GM11168 (cell line): ENCODE data around the gene CEP164.
"Not testable (repeated sequence)": the region's sequence is repeated elsewhere in the genome, so short reads cannot be mapped to it uniquely, and the experiment has no call there.

ENCODE experiments used
- in situ Hi-C: fragments of 300-500 bp; cut with MboI; formaldehyde crosslinking; loops from one replicate; pipeline ENCODE4 v1.12.0; 2022; ENCODE audit warnings: low sequenced_read_pairs; ENCODE audit not compliant: unreplicated experiment

The CEP164 gene

DNA sequence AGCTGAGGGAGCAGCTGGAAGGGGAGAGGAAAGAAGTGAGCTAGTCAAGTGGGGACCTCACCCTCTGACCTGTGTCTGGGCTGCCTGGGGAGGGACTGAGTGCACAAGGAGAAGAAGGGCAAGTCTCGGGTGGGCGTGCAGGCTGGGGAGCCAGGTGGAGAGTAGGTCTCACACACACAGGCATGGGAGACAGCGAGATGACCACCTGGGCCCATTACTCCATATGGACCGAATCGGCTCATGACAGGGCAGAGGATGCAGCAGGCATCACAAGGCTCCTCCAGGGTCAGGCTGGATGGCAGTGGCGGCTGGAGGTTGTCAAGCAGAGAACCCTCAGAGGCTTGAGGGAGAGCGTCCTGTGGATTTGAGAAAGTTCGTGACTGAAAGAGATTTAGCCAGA, 63.5 kb downstream of the CEP164 start:
- in situ Hi-C loops = no loop called here

DNA sequence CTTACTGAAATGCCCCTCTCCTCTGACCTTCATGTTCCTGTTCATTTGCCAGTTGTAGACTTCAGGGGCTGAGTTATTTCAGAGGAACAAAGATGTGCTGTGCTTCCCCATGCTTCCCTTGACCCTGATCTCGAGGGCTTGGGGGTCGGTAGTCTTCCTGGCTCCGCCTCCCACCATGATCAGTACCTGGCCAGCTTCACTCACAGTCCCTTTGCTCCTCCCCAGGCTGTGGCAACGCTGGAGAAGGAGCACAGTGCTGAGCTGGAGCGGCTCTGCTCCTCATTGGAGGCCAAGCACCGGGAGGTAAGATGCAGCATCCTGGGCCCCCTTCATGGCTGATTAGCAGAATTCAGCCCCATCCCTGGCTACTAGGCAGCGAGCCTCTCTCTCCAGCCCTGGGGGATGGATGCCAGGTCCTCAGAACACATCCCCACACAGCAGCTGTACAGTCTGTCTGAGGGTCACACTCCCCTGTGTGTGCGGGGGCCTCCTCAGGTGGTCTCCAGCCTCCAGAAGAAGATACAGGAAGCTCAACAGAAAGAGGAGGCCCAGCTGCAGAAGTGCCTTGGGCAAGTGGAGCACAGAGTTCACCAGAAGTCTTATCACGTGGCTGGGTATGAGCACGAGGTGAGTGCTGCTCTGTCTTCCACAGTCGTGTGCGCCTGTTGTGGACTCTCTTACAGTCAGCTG, 64.5 kb downstream of the CEP164 start:
- in situ Hi-C loops = no loop called here

DNA sequence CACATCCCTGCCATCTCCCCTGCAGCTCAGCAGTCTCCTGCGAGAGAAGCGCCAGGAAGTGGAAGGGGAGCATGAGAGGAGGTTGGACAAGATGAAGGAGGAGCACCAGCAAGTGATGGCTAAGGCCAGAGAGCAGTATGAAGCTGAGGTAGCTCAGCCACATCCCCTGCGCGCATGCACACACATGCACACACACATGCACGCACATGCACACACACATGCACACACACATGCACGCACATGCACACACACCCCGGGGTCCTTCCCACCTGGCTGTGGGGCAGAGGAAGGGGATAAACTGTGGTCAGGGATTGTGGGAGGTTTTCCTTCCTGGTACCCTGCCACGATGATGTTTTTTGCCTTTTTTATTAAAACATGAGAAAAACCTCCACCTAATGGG, 65.3 kb downstream of the CEP164 start:
- in situ Hi-C loops = no loop called here

DNA sequence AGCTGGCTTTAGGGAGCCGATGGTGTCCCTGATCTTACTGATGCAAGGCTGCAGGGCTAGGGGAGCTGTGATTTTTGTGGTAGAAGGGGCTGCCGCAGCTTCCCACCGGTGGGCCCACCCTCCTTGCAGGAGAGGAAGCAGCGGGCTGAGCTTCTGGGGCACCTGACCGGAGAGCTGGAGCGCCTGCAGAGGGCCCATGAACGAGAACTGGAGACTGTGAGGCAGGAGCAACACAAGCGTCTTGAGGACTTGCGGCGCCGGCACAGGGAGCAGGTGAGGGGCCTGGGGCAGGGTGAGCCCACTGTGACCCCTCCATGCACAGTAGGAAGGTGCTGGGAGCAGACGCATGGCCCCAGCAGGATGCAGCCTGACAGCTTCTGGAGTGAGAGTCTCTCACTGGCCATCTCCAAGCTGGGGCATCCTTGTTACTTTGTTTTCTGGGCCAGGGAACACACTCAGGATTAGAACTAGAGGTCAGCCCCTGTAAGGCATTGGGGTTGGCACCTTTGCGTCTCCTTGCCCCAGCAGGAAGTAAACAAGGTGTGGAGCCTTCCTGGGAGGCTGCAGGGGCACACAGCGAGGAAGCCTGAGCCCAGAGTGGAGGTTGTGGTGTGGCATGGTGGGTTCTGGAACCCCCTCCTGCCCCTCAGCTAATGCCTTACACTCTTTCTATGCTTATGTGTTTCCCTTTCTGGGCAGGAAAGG, 66.7 kb downstream of the CEP164 start:
- in situ Hi-C loops = no loop called here

DNA sequence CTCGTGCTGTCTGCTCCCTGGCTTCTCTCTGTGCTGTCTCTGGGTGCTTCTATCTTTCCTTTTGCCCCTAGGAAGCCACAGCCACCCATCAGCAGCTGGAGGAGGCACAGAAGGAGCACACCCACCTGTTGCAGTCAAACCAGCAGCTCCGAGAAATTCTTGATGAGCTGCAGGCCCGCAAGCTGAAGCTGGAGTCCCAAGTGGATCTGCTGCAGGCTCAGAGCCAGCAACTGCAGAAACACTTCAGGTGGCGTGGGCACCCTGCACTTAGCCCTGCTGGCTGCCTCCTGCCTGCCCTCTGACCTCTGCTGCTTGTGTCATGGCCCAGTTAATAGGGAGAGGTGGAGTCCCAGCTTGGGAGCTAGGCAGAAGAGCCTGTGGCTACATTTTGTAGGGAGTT, 67.8 kb downstream of the CEP164 start:
- in situ Hi-C loops = no loop called here

DNA sequence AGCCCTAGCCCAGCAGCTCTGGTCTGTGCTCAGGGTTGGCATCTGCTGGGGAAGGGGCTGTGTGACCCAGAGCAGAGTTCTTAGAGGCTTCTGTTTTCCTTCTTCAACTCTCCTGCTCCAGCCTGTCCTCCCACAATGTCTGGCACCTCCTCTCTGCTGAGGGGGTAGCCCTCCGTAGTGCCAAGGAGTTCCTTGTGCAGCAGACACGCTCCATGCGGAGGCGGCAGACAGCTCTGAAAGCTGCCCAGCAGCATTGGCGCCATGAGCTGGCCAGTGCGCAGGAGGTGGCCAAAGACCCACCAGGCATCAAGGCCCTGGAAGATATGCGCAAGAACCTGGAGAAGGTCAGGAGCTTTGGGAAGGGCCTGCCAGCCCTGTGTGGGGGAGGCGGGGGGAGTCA, 69.3 kb downstream of the CEP164 start:
- in situ Hi-C loops = no loop called here

DNA sequence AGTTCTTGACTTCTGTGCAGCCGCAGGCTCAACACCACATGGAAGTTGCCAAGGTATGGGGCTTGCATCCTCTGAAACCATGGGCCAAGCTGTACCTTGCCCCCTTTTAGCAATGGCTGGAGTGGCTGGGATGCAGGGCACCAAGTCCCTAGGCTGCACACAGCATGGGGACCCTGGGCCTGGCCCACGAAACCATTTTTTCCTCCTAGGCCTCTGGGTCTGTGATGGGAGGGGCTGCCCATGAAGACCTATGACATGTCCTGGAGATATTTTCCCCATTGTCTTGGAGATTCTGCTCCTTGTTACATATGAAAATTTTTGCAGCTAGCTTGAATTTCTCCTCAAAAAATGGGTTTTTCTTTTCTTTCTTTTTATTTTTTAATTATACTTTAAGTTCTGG, 71.0 kb downstream of the CEP164 start:
- in situ Hi-C loops = not testable (repeated sequence)

DNA sequence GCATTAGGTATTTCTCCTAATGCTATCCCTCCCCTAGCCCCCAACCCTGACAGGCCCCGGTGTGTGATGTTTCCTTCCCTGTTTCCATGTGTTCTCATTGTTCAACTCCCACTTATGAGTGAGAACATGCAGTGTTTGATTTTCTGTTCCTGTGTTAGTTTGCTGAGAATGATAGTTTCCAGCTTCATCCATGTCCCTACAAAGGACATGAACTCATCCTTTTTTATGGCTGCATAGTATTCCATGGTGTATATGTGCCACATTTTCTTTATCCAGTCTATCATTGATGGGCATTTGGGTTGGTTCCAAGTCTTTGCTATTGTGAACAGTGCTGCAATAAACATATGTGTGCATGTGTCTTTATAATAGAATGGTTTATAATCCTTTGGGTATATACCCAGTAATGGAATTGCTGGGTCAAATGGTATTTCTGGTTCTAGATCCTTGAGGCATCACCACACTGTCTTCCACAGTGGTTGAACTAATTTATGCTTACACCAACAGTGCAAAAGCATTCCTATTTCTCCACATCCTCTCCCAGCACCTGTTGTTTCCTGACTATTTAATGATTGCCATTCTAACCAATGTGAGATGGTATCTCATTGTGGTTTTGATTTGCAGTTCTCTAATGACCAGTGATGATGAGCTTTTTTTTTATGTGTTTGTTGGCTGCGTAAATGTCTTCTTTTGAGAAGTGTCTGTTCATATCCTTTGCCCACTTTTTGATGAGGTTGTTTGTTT, 71.6 kb downstream of the CEP164 start:
- in situ Hi-C loops = not testable (repeated sequence)

DNA sequence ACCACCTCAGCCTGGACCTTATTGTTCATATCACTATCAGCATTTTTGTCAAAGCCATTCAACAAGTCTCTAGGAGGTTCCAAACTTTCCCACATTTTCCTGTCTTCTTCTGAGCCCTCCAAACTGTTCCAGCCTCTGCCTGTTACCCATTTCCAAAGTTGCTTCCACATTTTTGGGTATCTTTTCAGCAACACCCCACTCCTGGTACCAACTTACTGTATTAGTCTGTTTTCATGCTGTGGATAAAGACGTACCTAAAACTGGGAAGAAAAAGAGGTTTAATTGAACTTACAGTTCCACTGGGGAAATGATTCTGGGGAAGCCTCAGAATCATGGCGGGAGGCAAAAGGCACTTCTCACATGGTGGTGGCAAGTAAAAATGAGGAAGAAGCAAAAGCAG, 78.2 kb downstream of the CEP164 start:
- in situ Hi-C loops = loop anchor here (25.0 kb wide), 1 partner anchor 656 kb away; no protein-coding TSS in a partner anchor

DNA sequence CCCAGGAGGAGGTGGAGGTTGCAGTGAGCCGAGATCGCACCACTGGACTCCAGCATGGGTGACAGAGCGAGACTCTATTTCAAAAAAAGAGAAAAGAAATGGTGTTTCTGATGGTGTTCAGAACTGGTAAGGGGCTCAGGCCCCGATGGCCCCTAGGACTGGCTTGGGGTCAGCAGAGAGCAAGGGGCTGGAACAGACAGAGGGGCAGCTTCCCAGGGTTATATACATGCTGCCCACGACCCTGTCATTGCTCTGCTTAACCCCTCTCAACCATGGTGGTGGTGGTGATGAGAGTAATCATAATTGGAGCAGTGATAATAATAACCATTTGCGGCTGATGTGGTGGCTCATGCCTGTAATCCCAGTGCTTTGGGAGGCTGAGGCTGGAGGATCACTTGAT, 79.4 kb downstream of the CEP164 start:
- in situ Hi-C loops = loop anchor here (25.0 kb wide), 1 partner anchor 655 kb away; no protein-coding TSS in a partner anchor

DNA sequence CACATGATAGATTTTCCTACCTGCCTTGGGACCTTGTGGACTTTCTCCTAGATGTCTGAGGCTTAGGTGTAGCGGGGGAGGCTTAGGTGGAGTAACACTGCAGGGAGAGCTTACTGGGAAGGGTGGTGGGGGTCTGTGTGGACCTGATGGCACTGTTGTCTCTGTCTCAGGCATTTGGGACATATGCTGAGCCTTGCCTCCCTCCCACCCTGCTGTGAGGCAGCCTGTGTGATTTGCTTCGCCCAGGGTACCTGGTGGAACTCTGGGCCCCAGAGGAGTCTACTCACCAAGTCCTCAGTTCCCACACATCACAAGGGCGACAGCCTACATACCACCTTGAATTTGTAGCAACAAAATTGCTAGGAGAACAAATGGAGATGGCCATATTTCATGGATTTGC, 80.7 kb downstream of the CEP164 start:
- in situ Hi-C loops = loop anchor here (25.0 kb wide), 1 partner anchor 654 kb away; no protein-coding TSS in a partner anchor

DNA sequence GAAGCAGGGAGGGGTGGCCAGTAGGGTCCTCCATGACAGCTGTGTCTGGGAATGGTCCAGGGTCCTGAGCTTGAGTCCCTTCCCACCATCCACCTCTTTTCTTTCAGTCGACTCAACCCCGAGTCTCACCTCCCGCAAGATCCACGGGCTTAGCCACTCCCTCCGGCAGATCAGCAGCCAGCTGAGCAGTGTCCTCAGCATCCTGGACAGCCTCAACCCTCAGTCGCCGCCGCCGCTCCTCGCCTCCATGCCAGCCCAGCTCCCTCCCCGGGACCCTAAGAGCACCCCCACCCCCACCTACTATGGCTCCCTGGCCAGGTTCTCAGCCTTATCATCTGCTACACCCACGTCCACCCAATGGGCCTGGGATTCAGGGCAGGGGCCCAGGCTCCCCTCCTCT, 81.9 kb downstream of the CEP164 start:
- in situ Hi-C loops = loop anchor here (25.0 kb wide), 1 partner anchor 653 kb away; no protein-coding TSS in a partner anchor

DNA sequence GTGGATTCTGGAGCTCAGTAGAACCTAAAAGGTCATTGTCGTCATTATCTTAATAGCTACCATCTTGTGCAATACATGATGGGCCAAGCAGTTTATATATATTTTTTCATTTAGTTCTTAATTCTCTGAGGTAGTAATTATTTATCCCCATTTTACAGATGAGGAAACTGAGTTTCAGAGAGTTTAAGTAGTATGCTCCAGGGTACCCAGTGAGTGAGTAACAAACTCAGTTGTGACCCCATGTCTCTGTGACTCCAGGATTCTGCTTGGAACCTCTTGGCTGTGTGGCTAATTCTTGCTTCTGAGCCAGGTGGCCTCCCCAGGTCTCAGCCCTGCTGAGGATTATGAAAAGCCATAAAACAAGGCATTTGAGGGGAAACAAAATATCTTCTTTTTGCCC, 82.6 kb downstream of the CEP164 start:
- in situ Hi-C loops = loop anchor here (25.0 kb wide), 1 partner anchor 652 kb away; no protein-coding TSS in a partner anchor

DNA sequence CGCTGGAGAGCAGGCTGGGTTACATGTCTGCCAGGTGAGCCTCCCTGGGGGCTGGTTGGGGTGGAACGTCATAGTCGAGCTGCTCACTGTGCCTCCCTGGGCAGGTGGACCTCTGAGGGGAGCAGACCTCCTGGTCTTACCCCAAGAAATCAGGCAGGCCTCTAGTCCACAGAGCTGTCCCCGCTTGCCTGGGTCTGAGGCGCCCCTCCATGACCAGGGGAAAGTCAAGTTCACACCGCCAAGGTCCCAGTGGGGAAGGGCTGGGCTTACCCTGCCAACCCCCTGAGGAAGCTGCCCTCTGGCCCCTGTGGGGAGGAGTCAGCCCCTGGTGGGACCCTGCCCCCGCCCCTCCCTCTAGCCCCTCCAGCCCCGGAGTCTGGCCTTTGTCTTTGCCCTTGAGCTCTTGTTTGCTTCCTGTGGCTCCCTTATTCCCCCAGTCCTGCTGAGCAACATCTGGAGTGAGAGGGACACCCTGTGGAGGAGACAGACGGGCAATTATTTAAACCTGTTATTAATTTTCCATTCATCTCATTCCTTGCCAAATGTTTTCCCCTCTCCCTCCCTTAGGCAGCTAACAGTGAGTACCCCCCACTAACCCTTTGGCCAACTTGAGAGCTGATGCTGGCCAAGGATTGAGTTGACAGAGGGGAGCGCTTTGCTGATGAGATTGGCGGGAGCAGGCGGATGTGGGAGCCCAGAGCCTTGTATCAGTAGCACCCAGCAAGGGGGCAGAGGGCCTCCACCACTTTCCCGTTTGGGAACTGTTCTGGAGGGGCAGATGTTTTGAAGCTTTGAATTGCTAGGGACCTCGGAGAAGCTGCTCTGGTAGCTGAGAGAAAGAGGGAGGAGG, 83.4 kb downstream of the CEP164 start:
- in situ Hi-C loops = loop anchor here (25.0 kb wide), 1 partner anchor 651 kb away; no protein-coding TSS in a partner anchor

DNA sequence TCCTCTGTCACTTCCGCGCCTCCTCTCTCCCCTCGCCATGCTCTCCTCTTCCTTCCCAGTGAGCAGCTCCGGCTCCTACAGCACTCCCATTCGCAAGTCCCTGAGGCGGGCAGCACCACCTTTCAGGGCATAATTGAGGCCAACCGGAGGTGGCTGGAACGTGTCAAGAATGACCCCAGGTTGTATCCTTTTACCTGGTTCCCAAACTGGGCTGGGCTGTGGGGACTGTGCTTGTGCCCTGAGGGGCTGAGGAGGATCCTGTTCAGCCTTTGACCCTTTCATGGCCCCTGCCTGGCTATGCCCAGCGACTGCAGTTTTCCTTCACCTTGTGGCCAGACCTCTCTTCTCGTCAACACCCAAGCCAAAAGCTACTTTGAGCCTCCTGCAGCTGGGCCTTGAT, 84.1 kb downstream of the CEP164 start:
- in situ Hi-C loops = loop anchor here (25.0 kb wide), 1 partner anchor 651 kb away; no protein-coding TSS in a partner anchor

DNA sequence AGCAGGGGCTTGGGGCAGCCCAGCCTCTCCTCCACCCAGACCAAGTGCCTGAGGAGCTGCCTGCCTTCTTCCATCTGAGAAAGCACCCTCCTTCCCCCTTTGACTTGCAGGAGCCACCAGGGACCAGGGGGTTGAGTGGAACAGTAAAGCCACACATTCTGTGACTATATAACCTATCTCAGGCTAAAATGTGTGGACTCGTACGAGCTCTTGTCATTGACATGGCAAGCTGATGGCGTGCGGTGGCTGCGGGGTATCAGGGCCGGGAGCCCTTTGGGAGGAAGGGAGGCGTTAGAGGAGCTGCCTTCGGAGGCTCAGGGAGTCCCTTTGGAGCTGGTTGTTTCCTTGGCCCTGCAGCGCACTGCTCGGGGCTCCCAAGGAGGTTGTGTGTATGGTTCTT, 84.5 kb downstream of the CEP164 start:
- in situ Hi-C loops = loop anchor here (25.0 kb wide), 1 partner anchor 650 kb away; no protein-coding TSS in a partner anchor

DNA sequence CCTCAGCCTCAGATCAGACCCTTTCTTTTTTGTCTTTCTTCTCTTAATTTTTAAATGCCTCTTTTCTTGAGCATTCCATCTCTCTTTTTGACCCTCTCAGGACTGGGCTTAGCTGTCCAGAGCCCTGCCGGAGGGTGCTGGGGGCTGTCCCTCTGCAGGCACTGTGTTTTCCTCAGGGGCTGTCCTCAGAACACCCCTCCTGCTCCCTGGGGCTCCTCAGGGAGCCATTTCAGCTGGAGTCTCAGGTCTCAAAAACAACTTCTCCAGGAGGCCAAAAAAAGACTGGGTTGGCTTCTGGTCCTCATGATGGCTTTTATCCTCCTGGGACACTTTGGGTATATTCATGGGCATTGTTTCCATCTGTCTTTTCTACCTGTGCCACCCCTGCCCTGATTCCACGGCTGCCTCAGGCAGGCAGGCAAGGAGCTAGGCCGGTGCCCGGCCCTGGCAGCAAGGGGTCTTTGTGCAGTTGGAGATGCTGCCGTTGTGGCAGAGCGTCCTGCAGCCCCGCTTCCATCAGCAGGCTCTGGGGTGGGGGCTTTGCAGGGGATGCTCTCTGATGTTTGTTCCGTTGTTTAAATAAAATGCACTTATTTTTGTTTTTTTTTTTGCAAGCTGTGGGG, 85.1 kb downstream of the CEP164 start:
- in situ Hi-C loops = loop anchor here (25.0 kb wide), 1 partner anchor 650 kb away; no protein-coding TSS in a partner anchor

DNA sequence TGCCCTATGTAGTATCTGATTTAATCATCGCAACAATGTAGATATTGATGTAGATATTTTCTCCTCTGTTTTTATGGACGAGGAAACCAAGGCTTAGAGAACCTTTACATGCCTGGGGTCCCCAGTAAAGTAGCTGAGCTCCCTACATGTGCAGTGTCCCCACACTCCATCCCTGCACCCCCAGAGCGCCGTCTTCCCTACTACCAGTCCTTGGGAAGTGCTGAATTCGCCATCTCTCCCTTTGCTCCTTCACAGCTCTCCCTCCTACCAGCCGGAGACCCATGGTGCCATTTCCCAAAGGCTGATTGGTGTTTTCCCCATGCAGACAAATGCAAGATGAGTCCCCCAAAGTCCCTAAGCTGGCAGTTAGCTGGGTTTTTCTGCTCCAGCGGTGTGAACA, 86.0 kb downstream of the CEP164 start:
- in situ Hi-C loops = loop anchor here (25.0 kb wide), 1 partner anchor 649 kb away; no protein-coding TSS in a partner anchor

DNA sequence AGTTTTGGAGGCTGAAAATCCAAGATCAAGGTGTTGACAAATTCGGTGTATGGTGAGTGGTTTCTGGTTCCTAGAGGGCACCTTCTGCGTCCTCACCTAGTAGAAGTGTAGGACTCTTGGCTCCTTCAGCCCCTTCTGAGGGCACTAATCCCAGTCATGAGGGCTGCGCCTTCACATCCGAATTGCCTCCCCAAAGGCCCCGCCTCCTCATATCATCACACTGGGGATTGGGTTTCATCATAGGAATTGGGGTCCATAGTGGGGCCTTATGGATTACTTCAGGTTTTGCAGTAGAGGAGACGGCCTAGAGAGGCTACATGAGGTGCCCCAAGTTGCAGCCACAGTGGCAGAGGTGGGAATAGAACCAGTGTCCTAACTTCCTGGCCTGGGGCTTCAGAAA, 87.1 kb downstream of the CEP164 start:
- in situ Hi-C loops = loop anchor here (25.0 kb wide), 1 partner anchor 648 kb away; no protein-coding TSS in a partner anchor
